ENCODE data around the gene DGCR8. TPM values are rescaled to one million over a fixed set of nuclear protein-coding genes. Genes with fewer than 3 reads are reported as not detected.

DGCR8 gene
- total RNA-seq, 1 donor from 2014 or later: 93.1 TPM

DNA sequence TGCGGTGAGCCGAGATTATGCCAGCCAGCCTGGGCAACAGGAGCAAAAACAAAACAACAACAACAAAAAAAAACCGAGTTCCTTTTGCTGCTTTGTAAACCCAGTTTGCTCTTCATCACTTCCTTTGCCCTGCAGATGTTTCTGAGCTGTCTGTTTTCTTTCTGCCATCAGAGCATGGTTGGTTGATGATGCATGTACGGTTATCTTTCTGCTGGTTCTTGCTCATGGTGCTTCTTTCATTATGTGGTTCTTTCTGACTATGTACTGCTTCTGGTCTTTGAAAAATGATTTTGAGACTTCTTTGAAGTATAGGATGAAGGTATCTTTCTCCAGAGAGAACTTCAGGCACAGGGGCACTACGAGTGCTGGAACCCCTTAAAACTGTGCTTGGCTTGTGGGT, 45.9 kb upstream of the DGCR8 start:
- Mint-ChIP-seq H3K27ac (ENCODE audit: unreplicated experiment) (no peak overlapping the region), H3K9me3 (ENCODE audit: unreplicated experiment) (peaks cover 4% of the 10 kb centered on the region), H3K4me1 (ENCODE audit: low read depth, unreplicated experiment) (peaks cover 7% of the 10 kb centered on the region), H3K27me3 (ENCODE audit: unreplicated experiment) (no peaks in the 10 kb centered on the region), H3K4me3 (ENCODE audit: unreplicated experiment) (no peak overlapping the region), H3K36me3 (ENCODE audit: unreplicated experiment) (no peaks in the 10 kb centered on the region)
- TF ChIP-seq, protein P1, sequence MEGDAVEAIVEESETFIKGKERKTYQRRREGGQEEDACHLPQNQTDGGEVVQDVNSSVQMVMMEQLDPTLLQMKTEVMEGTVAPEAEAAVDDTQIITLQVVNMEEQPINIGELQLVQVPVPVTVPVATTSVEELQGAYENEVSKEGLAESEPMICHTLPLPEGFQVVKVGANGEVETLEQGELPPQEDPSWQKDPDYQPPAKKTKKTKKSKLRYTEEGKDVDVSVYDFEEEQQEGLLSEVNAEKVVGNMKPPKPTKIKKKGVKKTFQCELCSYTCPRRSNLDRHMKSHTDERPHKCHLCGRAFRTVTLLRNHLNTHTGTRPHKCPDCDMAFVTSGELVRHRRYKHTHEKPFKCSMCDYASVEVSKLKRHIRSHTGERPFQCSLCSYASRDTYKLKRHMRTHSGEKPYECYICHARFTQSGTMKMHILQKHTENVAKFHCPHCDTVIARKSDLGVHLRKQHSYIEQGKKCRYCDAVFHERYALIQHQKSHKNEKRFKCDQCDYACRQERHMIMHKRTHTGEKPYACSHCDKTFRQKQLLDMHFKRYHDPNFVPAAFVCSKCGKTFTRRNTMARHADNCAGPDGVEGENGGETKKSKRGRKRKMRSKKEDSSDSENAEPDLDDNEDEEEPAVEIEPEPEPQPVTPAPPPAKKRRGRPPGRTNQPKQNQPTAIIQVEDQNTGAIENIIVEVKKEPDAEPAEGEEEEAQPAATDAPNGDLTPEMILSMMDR (IDR thresholded peaks at IDR 0.05; ENCODE audit: partially characterized antibody, unreplicated experiment): no peak
- DNase-seq: no peak

DNA sequence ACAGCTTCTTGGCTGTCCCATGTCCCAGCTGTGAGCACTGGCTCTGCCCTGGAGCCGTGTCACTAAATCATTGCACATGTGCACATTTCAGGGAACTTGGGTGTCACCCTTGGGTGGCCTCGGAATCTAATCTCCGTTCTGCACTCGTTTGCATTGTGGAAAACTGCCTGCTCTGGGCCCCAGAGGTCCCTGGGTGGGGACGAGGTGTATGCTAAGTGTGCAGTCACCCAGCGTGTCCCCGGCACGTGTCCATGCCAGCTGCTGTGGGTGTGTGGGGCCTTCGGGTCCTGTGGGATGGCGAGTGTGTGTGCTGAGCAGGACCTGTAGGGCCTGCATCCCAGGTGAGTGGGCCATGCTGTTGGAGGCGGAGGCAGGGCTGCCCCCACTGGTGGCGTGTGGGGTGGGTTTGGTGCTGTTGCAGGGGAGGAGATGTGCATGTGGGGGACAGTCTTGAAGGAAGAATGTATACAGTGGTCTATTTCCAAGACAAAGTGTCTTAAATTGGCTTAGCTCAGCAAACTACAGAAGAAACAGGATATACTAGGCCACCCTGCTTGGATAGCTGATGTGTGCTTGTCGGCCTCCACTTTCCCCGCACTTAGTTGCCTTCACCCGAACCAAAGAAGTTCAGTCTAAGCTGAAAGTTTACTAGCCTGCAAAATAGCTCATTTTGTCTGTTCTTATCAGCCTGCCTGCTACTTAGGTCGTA, 44.5 kb upstream of the DGCR8 start:
- TF ChIP-seq, protein P1 (IDR thresholded peaks at IDR 0.05; ENCODE audit: partially characterized antibody, unreplicated experiment): no peak
- Mint-ChIP-seq H3K4me1 (ENCODE audit: low read depth, unreplicated experiment) (peaks cover 4% of the 10 kb centered on the region), H3K4me3 (ENCODE audit: unreplicated experiment) (no peak overlapping the region), H3K9me3 (ENCODE audit: unreplicated experiment) (peaks cover 5% of the 10 kb centered on the region), H3K27me3 (ENCODE audit: unreplicated experiment) (no peaks in the 10 kb centered on the region), H3K27ac (ENCODE audit: unreplicated experiment) (no peak overlapping the region), H3K36me3 (ENCODE audit: unreplicated experiment) (no peaks in the 10 kb centered on the region)
- DNase-seq: no peak

DNA sequence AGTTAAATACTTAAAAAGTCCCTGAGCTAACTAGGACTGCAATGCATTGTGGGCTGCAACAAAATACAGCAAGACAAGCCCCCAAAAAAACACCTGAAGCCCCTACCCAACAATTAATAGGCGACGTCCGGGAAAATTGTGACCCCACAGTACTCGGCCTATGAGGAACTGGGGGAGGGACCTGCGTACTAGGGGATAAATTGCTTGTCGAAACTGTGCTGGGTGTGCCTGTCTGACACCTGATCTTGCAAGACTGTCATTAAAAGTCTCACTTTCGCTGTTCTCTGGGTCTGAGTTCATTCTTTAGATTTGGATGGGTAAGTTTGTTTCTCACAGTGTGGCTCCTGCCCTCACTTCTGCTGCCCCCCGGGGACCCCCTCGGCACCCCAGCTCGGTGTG, 44.0 kb upstream of the DGCR8 start:
- Mint-ChIP-seq H3K27me3 (ENCODE audit: unreplicated experiment) (no peaks in the 10 kb centered on the region), H3K4me3 (ENCODE audit: unreplicated experiment) (no peak overlapping the region), H3K27ac (ENCODE audit: unreplicated experiment) (no peak overlapping the region), H3K4me1 (ENCODE audit: low read depth, unreplicated experiment) (peaks cover 4% of the 10 kb centered on the region), H3K36me3 (ENCODE audit: unreplicated experiment) (no peaks in the 10 kb centered on the region), H3K9me3 (ENCODE audit: unreplicated experiment) (peaks cover 5% of the 10 kb centered on the region)
- TF ChIP-seq, protein P1 (IDR thresholded peaks at IDR 0.05; ENCODE audit: partially characterized antibody, unreplicated experiment): no peak
- no peak for DNase-seq

DNA sequence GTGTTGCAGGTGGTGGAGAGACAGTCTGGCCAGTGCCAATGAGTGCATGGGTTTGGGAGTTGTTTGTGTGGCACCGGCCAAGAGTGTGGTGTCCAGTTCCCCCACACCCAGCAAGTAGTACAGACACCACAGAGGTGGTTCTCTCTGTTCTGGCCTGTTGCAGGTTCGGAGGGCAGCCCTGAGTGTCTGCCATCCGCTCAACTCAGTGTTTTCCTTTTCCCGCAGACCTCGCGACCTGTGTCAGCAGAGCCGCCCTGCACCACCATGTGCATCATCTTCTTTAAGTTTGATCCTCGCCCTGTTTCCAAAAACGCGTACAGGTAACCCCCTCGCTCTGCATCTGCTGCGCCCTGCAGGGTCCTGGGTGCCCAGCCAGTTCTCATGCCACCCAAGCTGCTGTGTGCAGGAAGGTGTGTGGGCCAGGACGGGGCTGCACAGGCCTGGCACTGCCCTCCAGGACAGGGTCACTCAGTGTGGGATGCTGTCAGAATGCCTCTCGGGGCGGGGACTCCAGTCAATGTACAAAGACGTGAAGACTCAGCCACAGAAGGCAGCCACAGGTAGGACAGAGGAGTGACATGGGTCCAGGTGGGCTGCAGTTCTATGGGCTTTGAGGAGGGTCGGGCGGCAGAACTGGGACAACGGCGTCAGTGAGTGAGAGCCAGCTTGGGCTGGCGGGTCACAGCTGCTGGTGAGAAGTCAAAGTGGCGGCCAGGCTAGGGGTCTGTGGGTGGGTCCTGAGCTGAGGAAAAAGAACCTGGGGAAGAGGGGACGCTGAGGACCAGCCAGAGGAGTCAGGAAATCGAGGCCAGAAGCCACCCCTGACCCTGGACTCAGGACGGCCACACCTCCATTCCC, 43.3 kb upstream of the DGCR8 start:
- Mint-ChIP-seq H3K4me3 (ENCODE audit: unreplicated experiment) (no peak overlapping the region), H3K27me3 (ENCODE audit: unreplicated experiment) (no peaks in the 10 kb centered on the region), H3K36me3 (ENCODE audit: unreplicated experiment) (no peaks in the 10 kb centered on the region), H3K27ac (ENCODE audit: unreplicated experiment) (no peak overlapping the region), H3K4me1 (ENCODE audit: low read depth, unreplicated experiment) (peaks cover 4% of the 10 kb centered on the region), H3K9me3 (ENCODE audit: unreplicated experiment) (peaks cover 6% of the 10 kb centered on the region)
- TF ChIP-seq, protein P1 (IDR thresholded peaks at IDR 0.05; ENCODE audit: partially characterized antibody, unreplicated experiment): no peak
- no peak for DNase-seq

DNA sequence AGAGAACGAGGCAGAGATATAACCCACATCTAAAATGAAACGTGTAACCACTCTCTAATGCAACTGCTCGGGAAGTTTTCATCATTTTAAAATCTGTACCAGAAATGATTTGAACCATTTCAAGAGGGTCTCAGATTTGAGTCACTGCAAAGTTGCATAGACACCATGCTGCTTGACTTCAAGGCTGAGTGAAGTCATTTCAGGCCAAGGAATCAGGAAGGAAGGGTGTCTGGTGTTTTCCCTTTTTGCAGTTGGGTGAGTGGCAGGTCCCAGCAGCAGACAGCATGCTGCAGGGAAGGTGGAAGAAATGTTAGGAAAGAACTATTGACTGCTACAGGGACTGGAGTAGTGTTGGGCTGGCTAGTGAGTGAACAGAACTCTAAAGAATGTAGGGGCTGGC, 42.6 kb upstream of the DGCR8 start:
- H3K4me3 Mint-ChIP-seq (ENCODE audit: unreplicated experiment): no peak overlapping the region
- no peak overlapping the region for H3K27ac Mint-ChIP-seq (ENCODE audit: unreplicated experiment)
- H3K36me3 Mint-ChIP-seq (ENCODE audit: unreplicated experiment): no peaks in the 10 kb centered on the region

More for the DNA sequence above, 42.6 kb upstream of the DGCR8 start:
- TF ChIP-seq, protein P1 (IDR thresholded peaks at IDR 0.05; ENCODE audit: partially characterized antibody, unreplicated experiment): no peak
- no peak for DNase-seq
- Mint-ChIP-seq H3K27me3 (ENCODE audit: unreplicated experiment) (no peaks in the 10 kb centered on the region), H3K9me3 (ENCODE audit: unreplicated experiment) (peaks cover 6% of the 10 kb centered on the region), H3K4me1 (ENCODE audit: low read depth, unreplicated experiment) (peaks cover 4% of the 10 kb centered on the region)

Measured in glutamatergic neuron (in vitro differentiated cells).